Right renal pelvis (tissue), 4 donors: ENCODE measurements around the gene HTR3B. TPM values are rescaled to one million over a fixed set of nuclear protein-coding genes. Genes with fewer than 3 reads are reported as not detected.
A peak's percentile ranks its signal among the peaks of the same experiment; 100 is the strongest.
"Not testable (repeated sequence)": the region's sequence is repeated elsewhere in the genome, so short reads cannot be mapped to it uniquely, and the experiment has no call there.

ENCODE experiments used
- DNase-seq, 4 donors: peaks; one replicate each; pipeline ENCODE4 v3.0.0-alpha.2; 2013; ENCODE audit warnings: low read depth in 4 of 4, low spot score in 3 of 4, missing footprints in 1 of 4
- polyA plus RNA-seq, 4 donors: library from polyadenylated mRNA; unstranded; fragments of 120-200 nt; gene quantifications; one replicate each; pipeline ENCODE4 v1.2.1, GENCODE V29; 2013; ENCODE audit not compliant: insufficient read length in 4 of 4

The HTR3B gene, protein sequence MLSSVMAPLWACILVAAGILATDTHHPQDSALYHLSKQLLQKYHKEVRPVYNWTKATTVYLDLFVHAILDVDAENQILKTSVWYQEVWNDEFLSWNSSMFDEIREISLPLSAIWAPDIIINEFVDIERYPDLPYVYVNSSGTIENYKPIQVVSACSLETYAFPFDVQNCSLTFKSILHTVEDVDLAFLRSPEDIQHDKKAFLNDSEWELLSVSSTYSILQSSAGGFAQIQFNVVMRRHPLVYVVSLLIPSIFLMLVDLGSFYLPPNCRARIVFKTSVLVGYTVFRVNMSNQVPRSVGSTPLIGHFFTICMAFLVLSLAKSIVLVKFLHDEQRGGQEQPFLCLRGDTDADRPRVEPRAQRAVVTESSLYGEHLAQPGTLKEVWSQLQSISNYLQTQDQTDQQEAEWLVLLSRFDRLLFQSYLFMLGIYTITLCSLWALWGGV
- under 1 TPM in 1 of 4 donors, not detected in 3; 0.05 TPM for polyA plus RNA-seq

DNA sequence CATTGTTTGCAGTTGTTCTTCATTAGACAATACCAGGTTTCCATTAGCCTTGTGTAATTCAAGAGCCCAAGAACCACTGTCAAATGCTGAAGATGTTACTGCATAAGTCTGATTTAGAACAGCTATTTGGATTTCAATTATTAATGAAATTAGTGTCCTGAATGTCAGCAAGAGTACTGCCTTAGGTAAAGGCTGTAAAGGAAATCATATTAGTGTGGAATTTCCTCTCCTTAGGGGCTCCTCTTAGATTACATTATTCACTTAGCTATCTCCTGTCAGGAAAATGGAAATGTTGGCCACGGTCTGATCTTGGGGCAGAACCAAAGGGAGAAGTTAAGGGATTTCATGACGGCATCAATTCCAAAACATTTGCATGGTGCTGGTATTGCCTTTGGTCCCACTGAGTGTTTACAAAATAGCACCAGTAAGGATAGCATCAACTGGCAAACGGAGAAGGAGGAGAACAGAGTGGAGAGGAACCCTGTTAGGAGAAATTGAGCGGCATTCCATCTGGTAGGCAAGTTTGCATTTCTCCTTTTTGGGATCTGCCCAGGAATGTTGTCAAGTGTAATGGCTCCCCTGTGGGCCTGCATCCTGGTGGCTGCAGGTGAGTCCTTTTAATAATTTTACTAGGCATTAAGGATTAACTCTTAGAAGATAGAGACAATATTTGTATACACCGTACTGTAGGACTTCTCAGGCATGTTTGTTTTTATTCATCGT, at the start of gene HTR3B:
Gene HTR3B, plus strand, starts transcription at position 418 of the 723 bp plus-strand sequence. Its CDS starts 138 bp downstream, at position 556.
- DNase-seq = no peak

GRCh38 chr11:113855803-113856202, 48.8 kb upstream of the HTR3B start:
- DNase-seq = no peak

- DNase-seq = no peak
Measured at GRCh38 chr11:113856966-113857759, 47.4 kb upstream of the HTR3B start.

- no peak for DNase-seq
Measured at GRCh38 chr11:113859665-113860064, 44.9 kb upstream of the HTR3B start.

- DNase-seq = no peak
Measured at GRCh38 chr11:113862435-113862834, 42.2 kb upstream of the HTR3B start.

DNA sequence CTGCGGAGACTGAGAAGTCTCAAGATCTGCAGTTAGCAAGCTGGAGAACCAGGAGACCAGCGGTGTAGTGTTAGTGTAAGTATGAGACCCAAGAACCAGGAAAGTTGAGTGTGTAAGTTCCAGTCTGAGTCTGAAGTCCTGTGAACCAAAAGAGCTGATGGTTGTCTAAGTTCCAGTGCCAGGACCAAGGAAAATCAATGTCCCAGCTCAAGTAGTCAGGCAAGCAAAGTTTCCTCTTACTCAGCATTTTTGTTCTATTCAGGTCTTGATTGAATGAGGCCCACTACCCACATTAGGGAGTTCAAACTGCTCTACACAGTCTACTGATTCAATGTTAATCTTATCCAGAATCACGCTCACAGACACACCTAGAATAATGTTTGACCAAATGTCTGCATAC, 40.2 kb upstream of the HTR3B start:
- DNase-seq = no peak

DNA sequence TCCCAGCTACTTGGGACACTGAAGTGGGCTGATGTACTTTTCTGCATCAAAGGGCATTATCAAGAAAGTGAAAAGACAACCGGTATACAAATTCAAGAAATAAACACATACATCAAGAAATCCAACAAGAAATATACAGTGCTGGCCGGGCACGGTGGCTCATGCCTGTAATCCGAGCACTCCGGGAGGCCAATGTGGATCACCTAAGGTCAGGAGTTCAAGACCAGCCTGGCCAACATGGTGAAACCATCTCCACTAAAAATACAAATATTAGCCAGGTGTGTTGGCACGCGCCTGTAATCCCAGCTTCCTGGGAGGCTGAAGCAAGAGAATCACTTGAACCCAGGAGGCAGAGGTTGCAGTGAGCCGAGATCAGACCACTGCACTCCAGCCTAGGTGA, 38.7 kb upstream of the HTR3B start:
- no peak for DNase-seq

- no peak for DNase-seq
Measured at GRCh38 chr11:113867843-113868503, 36.6 kb upstream of the HTR3B start.

DNA sequence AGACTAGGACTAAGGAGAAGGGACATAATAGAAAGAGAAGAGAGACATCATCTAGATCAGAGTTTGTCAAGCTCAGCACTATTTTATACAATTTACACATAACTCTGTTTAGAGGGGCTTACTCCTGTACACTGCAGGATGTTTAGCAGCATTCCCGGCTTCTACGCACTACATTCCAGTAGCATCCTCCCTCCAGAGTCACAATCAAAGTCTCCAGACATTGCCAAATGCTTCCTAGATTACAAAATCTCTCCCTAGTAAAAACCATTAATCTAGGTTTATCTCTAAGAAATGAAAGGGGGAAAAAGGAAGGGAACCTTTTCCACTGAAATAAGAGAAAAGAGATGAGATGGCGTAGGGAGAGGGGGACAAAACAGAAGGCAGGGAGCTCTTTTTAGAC, 33.3 kb upstream of the HTR3B start:
- DNase-seq = no peak

DNA sequence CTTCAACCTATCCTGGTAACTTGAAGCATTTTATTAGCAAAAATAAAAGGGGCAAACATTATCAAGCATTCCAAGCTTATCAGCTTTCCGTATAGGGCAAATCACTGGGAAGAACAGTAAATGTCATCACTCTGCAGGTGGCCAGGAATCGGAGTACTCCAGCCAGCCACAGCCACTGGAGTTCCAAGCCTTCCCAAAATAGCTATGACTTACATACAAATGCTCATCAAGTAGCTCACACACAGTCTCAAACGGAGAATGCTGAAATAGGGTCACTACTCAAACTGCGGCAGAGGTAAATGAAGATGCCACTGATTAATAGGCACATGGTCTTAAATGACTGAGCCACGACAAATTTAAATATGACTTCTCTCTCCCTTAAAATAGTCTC, 31.4 kb upstream of the HTR3B start:
- no peak for DNase-seq

DNA sequence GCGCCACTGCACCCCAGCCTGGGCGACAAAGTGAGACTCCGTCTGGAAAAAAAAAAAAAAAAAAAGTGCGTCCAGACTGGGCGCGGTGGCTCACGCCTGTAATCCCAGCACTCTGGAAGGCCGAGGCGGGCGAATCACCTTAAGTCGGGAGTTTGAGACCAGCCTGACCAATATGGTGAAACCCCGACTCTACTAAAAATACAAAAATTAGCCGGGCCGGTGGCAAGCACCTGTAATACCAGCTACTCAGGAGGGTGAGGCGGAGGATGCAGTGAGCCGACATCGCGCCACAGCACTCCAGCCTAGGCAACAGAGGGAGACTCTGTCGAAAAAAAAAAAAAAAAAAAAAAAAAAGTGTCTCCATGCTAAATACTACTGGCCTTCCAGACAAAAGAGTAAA, 30.5 kb upstream of the HTR3B start:
- DNase-seq = no peak

GRCh38 chr11:113874581-113875233, 29.9 kb upstream of the HTR3B start:
- DNase-seq = peak in 1 of 4 donors; percentile 28

DNA sequence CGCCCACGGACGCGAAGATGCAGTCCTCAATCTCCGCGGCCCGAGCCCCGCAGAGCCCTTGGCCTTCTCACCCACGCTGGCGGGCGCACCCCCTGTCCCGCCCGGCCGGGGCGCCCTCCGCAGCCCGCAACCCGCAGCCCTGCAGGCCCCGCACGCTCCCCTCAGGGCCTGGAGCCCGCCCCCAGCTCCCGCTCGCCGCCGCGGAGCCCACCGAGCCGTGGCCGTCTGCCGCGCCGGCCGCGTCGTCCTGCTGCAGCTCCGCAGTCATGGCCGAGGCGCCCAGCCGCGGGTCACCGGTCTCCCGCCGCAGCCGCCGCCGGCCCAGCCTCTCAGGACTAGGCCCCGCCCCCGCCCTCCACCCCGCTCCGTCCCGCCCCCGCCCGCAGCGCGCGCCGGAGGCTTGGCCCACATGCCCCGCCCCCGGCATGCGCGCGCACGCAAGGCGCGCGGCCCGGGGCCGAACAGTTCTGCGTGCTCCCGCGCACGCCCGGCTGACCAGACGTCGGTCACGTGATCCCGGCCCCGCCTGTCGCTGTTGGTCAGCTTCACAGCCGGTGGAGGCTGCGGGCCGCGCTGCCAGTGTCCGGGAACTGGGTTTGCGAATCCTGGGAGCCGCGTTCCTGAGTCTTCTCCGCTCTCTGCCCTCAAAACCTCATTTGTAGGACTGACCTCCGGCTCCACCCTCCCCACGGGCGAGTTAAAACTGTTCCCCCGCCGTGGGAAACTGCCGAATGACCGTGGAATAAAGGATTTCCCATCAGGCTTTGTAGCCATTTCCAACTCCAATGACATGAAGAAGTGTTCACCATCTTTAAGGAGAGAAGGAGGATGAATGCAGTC, 29.1 kb upstream of the HTR3B start, which contains the start of gene USP28:
Gene USP28, minus strand, starts transcription at position 339 of the 840 bp plus-strand sequence. Its CDS starts 71 bp downstream, at position 268.
- DNase-seq = peak; percentile 93 to 96 (median 96)

DNA sequence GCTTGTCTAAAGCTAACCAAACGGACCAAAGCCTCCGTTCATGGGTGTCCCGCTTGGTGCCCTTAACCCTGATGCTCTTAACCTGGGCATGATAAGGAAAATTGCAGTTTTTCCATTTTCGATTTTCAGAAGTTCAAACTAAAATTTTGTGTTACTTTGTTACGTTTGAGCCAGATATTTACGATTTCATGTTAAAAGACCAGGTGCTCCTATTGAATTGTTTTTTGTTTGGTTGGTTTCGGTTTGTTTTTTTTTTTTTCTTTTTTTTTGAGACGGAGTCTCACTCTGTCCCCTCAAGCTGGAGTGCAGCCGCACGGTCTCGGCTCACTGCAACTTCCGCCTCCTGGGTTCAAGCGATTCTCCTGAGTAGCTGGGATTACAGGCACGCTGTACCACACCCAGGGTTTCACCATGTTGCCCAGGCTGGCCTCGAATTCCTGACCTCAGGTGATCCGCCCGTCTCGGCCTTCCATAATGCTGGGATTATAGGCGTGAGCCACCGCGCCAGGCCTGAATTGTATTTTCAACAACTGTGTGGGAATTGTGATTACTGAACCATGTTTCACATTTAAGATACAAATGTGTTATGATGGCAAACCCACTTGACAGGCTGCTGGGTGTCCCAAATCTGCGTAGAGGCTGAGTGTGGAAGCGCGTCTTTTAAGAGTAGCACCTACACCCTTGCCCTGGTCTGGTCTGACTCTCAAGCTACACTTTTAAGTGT, 28.4 kb upstream of the HTR3B start:
- DNase-seq = no peak

GRCh38 chr11:113876798-113877669, 27.6 kb upstream of the HTR3B start:
- DNase-seq = no peak

DNA sequence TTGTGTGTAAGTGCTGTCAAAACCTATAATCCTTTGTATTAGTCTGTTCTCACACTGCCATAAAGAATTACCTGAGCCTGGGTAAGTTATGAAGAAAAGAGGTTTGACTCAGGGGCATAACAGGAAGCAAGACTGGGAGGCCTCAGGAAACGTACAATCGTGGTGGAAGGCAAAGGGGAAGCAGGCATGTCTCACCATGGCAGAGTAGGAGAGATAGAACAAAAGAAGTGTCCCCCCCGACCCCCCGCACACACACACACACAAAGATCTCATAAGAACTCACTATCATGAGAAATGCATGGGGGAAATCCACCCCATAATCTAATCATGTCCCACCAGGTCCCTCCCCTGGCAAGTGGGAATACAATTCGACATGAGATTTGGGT, 26.9 kb upstream of the HTR3B start:
- DNase-seq = no peak

- DNase-seq = not testable (repeated sequence)
Measured at GRCh38 chr11:113879446-113879845, 25.1 kb upstream of the HTR3B start.
